8988T (cell line): Measurements from ENCODE around the gene OTX1.

Source experiments
- DNase-seq: peaks from one replicate; pipeline ENCODE4 v3.0.0; 2011

Gene OTX1

GRCh38 chr2:63047321-63048279 lies 3.0 kb upstream of the OTX1 start:
- no peak for DNase-seq

GRCh38 chr2:63048367-63049171 lies 2.1 kb upstream of the OTX1 start:
- DNase-seq: no peak

- DNase-seq: peak; percentile 52
These were observed 1.2 kb upstream of the OTX1 start for GRCh38 chr2:63049211-63049969.

- peak; percentile 78 for DNase-seq
These were observed 678 bp upstream of the OTX1 start for GRCh38 chr2:63049970-63050333.

GRCh38 chr2:63051042-63051794 lies 588 bp downstream of the OTX1 start:
- DNase-seq: peak; percentile 61

GRCh38 chr2:63051795-63052333 lies 1.2 kb downstream of the OTX1 start:
- peak; percentile 24 for DNase-seq

GRCh38 chr2:63052411-63053080 lies 1.9 kb downstream of the OTX1 start:
- peak; percentile 25 for DNase-seq

GRCh38 chr2:63053081-63053888 lies 2.7 kb downstream of the OTX1 start:
- no peak for DNase-seq

GRCh38 chr2:63053889-63054602 lies 3.4 kb downstream of the OTX1 start:
- peak; percentile 15 for DNase-seq

GRCh38 chr2:63054841-63055225 lies 4.2 kb downstream of the OTX1 start:
- DNase-seq: peak; percentile 26

GRCh38 chr2:63055226-63056106 lies 4.8 kb downstream of the OTX1 start:
- no peak for DNase-seq

- peak; percentile 23 for DNase-seq
These were observed 5.7 kb downstream of the OTX1 start for GRCh38 chr2:63056107-63057050.

GRCh38 chr2:63057249-63058143 lies 6.9 kb downstream of the OTX1 start:
- DNase-seq: peak; percentile 21

GRCh38 chr2:63058144-63058920 lies 7.7 kb downstream of the OTX1 start:
- DNase-seq: peak; percentile 28

- DNase-seq: peak; percentile 23
These were observed 8.5 kb downstream of the OTX1 start for GRCh38 chr2:63058921-63059792.
